Measurements from ENCODE around the gene ADAP1. TPM values are rescaled to one million over a fixed set of nuclear protein-coding genes. Genes with fewer than 3 reads are reported as not detected.

The ADAP1 gene
- total RNA-seq, 1 experiment from 2014 or later = 34.0 TPM

DNA sequence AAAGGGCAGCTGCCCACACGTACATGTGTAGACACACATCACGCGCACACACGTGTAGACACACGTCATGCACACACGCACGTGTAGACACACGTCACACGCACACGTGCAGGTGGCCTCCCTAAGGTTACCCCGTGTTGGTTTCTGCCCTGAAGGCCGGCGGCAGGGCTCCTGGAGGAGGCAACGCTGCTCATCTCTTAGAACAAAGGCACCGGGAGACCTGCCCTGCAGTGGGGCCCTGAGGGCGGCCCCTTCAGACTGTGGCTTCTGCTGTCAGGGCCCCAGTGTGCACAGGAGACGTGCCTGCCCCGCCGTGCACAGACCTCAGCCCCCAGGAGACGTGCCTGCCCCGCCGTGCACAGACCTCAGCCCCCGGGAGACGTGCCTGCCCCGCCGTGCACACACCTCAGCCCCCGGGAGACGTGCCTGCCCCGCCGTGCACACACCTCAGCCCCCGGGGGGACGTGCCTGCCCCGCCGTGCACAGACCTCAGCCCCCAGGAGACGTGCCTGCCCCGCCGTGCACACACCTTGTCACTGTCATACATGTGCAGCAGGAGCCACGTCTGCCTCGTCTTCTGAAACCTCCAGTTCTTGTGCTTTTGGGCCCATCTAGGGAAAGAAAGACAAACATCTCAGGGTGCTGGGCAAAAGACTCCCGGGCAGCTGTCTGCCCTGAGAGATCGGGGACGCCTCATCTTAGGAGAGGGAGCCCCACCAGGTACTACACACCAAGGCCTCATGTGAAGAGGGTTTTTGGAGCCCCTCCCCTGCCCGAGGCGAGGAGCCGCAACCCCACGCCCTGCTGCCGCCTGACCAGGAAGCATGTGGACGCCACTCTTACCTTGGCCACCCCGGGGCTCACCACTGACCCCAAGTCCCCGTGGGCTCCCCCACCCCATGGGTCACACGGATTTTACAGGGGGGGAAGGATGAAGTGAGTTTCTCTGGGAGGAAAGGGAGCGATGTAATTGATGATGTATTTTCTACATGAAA is 45.8 kb upstream of the ADAP1 start (continued):
- TF ChIP-seq, protein P1, sequence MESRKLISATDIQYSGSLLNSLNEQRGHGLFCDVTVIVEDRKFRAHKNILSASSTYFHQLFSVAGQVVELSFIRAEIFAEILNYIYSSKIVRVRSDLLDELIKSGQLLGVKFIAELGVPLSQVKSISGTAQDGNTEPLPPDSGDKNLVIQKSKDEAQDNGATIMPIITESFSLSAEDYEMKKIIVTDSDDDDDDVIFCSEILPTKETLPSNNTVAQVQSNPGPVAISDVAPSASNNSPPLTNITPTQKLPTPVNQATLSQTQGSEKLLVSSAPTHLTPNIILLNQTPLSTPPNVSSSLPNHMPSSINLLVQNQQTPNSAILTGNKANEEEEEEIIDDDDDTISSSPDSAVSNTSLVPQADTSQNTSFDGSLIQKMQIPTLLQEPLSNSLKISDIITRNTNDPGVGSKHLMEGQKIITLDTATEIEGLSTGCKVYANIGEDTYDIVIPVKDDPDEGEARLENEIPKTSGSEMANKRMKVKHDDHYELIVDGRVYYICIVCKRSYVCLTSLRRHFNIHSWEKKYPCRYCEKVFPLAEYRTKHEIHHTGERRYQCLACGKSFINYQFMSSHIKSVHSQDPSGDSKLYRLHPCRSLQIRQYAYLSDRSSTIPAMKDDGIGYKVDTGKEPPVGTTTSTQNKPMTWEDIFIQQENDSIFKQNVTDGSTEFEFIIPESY (IDR thresholded peaks at IDR 0.05; ENCODE audit: extremely low read depth, insufficient replicate concordance, low read length) = no peak
- TF ChIP-seq, protein P2, sequence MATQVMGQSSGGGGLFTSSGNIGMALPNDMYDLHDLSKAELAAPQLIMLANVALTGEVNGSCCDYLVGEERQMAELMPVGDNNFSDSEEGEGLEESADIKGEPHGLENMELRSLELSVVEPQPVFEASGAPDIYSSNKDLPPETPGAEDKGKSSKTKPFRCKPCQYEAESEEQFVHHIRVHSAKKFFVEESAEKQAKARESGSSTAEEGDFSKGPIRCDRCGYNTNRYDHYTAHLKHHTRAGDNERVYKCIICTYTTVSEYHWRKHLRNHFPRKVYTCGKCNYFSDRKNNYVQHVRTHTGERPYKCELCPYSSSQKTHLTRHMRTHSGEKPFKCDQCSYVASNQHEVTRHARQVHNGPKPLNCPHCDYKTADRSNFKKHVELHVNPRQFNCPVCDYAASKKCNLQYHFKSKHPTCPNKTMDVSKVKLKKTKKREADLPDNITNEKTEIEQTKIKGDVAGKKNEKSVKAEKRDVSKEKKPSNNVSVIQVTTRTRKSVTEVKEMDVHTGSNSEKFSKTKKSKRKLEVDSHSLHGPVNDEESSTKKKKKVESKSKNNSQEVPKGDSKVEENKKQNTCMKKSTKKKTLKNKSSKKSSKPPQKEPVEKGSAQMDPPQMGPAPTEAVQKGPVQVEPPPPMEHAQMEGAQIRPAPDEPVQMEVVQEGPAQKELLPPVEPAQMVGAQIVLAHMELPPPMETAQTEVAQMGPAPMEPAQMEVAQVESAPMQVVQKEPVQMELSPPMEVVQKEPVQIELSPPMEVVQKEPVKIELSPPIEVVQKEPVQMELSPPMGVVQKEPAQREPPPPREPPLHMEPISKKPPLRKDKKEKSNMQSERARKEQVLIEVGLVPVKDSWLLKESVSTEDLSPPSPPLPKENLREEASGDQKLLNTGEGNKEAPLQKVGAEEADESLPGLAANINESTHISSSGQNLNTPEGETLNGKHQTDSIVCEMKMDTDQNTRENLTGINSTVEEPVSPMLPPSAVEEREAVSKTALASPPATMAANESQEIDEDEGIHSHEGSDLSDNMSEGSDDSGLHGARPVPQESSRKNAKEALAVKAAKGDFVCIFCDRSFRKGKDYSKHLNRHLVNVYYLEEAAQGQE (IDR thresholded peaks at IDR 0.05; ENCODE audit: low read depth) = no peak
- TF ChIP-seq, protein P3, sequence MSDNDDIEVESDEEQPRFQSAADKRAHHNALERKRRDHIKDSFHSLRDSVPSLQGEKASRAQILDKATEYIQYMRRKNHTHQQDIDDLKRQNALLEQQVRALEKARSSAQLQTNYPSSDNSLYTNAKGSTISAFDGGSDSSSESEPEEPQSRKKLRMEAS (IDR thresholded peaks at IDR 0.05) = no peak
